ENCODE measurements around the gene USP32.
A peak's percentile ranks its signal among the peaks of the same experiment; 100 is the strongest.

USP32 gene

GRCh38 chr17:60135151-60135950 is 256.6 kb downstream of the USP32 start:
- DNase-seq (ENCODE audit: low spot score), result peak; percentile 97
- TF ChIP-seq CTCF (IDR thresholded peaks at IDR 0.05; ENCODE audit: extremely low read depth, insufficient read depth, missing control alignments), result no peak
- in situ Hi-C loops (cut with MboI; ENCODE audit: low pct_unique_long_range_greater_than_20kb, low sequenced_read_pairs, unreplicated experiment), result loop anchor here (25.0 kb wide), 2 partner anchors 277 to 502 kb away; partner anchors contain the start of gene CHCT1

GRCh38 chr17:60134396-60135150 is 257.4 kb downstream of the USP32 start:
- in situ Hi-C loops (cut with MboI; ENCODE audit: low pct_unique_long_range_greater_than_20kb, low sequenced_read_pairs, unreplicated experiment), result loop anchor here (25.0 kb wide), 2 partner anchors 278 to 503 kb away; partner anchors contain the start of gene CHCT1
- no peak for DNase-seq (ENCODE audit: low spot score)
- TF ChIP-seq CTCF (IDR thresholded peaks at IDR 0.05; ENCODE audit: extremely low read depth, insufficient read depth, missing control alignments), result no peak

GRCh38 chr17:60130466-60130865 is 261.5 kb downstream of the USP32 start:
- no peak for TF ChIP-seq CTCF (IDR thresholded peaks at IDR 0.05; ENCODE audit: extremely low read depth, insufficient read depth, missing control alignments)
- DNase-seq (ENCODE audit: low spot score), result no peak
- in situ Hi-C loops (cut with MboI; ENCODE audit: low pct_unique_long_range_greater_than_20kb, low sequenced_read_pairs, unreplicated experiment), result loop anchor here (25.0 kb wide), 2 partner anchors 282 to 507 kb away; partner anchors contain the start of gene CHCT1

- no peak for DNase-seq (ENCODE audit: low spot score)
- in situ Hi-C loops (cut with MboI; ENCODE audit: low pct_unique_long_range_greater_than_20kb, low sequenced_read_pairs, unreplicated experiment), result loop anchor here (25.0 kb wide), 2 partner anchors 283 to 508 kb away; partner anchors contain the start of gene CHCT1
- TF ChIP-seq CTCF (IDR thresholded peaks at IDR 0.05; ENCODE audit: extremely low read depth, insufficient read depth, missing control alignments), result no peak
Observed at GRCh38 chr17:60129164-60129563, 262.8 kb downstream of the USP32 start.

Data from GM13977 (cell line).